Heart left ventricle (tissue), 13 donors: Measurements from ENCODE around the gene RALGAPA2.

Experiments
- CTCF ChIP-seq, 12 donors: fragments of 200-600 bp; sonication (generic) in 4 of 12; IDR thresholded peaks; one replicate each; pipeline versions ENCODE4 v1.5.0 to v1.8.0; 2018 to 2022; ENCODE audit warnings: antibody characterized with exemption in 12 of 12, mild to moderate bottlenecking in 5 of 12
- POLR2A ChIP-seq, 2 donors: fragments of 450-650 bp; IDR thresholded peaks; one replicate each; pipeline ENCODE4 v1.6.1; 2017; ENCODE audit warnings: antibody characterized with exemption in 2 of 2, mild to moderate bottlenecking in 2 of 2, moderate library complexity in 2 of 2
- donor health status: ischemic (EF 13 %, LVEDD 7.1; RV severe dilation, severe dysfunction).
- donor health status: DM: no; HTN: yes; CAD: no.
- donor health status: DM: no; HTN: no; CAD: no.
- donor health status: ischemic (EF 25% LVEDD 6.9; RV normal size, moderate dysfunction).
- donor health status: ischemic (EF 25% LVEDD 5.7; RV mildly dilated, moderate dysfunction).
- donor health status: ischemic (EF 35%, LVEDD 5.7; RV mildly dilated, moderate dysfunction).
- donor health status: nonischemic (EF 11% LVEDD 7.7; RV severe dilation, severe dysfunction).
- donor health status: DM: yes; HTN: yes; CAD: no.
- donor health status: PGD.
- donor health status: ischemic (EF 29% LVEDD 5.4; RV normal size, mild dysfunction).
- donor health status: nonischemic (EF 23%, LVEDD 6.1; RV moderate dilation, normal function).

GRCh38 chr20:20386192-20386591, 326.3 kb downstream of the RALGAPA2 start:
- no peak for TF ChIP-seq CTCF (IDR thresholded peaks at IDR 0.05)
- no peak for TF ChIP-seq POLR2A (IDR thresholded peaks at IDR 0.05)
